ENCODE results near the gene UGT1A5.
"Not testable (repeated sequence)": the region's sequence is repeated elsewhere in the genome, so short reads cannot be mapped to it uniquely, and the experiment has no call there.

Gene UGT1A5

DNA sequence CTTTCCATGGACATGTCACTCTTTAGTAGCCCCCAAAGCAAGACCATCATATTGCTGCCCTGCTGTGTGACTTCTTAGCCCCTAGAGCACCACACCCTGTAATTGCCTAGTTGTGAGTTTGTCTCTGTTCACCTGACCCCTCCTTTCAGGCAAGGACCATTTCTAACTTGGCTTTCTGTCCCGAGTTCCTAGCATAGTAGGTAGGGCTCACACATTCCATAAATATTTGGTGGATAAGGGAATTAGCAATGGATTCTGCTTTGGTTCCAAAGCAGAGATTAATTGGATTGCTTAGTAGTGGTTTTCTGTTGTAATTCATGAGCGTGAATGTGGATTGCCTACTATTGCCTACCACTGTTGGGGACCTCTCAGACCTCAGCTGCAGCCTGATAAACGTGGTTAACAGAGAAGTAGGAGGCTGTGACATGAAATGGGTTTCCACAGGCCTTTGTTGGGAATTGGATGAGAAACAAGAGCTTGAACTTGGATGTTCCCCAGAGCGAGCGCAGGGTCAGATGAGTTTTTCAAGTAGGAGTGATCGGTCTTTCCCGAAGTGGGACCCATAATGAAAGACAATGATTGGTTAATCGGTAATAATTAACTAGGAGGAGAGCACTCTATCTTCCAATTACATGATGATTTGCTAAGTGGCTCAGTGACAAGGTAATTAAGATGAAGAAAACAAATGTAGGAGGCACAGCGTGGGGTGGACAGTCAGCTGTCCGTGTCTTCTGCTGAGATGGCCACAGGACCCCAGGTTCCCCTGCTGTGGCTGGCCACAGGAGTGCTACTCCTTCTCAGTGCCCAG is 34.0 kb downstream of the UGT1A5 start:
- no peak for DNase-seq

DNA sequence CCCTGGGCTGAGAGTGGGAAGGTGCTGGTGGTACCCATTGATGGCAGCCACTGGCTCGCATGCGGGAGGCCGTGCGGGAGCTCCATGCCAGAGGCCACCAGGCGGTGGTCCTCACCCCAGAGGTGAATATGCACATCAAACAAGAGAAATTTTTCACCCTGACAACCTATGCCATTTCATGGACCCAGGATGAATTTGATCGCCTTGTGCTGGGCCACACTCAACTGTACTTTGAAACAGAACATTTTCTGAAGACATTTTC is 34.5 kb downstream of the UGT1A5 start:
- no peak for DNase-seq

DNA sequence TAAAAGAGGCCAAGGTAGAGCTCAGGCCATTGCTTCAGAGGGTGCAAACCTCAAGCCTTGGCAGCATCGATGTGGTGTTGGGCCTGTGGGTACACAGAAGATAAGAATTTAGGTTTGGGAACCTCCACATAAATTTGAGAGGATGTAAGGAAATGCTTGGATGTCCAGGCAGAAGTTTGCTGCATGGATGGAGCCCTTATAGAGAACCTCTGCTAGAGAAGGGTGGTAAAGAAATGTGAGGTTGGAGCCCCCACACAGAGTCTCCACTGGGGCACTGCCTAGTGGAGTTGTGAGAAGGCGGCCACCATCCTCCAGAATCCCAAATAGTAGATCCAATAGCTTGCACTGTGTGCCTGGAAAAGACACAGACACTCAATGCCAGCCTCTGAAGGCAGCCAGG is 38.0 kb downstream of the UGT1A5 start:
- not testable (repeated sequence) for DNase-seq

DNA sequence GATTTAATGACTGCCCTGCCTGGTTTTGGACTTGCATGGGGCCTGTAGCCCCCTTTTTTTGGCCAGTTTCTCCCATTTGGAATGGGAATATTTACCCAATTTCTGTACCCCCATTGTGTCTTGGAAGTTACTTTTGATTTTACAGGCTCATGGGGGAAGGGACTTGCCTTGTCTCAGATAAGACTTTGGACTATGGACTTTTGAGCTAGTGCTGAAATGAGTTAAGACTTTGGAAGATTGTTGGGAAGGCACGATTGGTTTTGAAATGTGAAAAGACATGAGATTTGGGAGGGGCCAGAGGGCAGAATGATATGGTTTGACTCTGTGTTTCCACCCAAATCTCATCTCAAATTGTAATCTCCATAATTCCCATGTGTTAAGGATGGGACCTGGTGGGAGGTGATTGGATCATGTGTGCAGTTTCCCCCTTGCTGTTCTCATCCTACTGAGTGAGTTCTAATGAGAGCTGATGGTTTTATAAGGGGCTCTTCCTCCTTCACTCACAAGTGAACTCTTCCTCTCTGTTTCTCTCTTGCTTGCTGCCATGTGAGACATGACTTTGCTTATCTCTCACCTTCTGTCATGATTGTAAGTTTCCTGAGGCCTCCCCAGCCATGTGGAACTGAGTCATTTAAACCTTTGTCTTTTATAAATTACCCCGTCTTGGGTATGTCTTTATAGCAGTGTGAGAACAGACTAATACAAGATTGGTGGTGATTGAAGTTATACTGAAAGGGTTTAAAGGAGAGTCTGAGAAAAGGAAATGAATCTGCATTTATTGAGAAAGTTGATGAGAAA is 38.7 kb downstream of the UGT1A5 start:
- DNase-seq, result not testable (repeated sequence)

DNA sequence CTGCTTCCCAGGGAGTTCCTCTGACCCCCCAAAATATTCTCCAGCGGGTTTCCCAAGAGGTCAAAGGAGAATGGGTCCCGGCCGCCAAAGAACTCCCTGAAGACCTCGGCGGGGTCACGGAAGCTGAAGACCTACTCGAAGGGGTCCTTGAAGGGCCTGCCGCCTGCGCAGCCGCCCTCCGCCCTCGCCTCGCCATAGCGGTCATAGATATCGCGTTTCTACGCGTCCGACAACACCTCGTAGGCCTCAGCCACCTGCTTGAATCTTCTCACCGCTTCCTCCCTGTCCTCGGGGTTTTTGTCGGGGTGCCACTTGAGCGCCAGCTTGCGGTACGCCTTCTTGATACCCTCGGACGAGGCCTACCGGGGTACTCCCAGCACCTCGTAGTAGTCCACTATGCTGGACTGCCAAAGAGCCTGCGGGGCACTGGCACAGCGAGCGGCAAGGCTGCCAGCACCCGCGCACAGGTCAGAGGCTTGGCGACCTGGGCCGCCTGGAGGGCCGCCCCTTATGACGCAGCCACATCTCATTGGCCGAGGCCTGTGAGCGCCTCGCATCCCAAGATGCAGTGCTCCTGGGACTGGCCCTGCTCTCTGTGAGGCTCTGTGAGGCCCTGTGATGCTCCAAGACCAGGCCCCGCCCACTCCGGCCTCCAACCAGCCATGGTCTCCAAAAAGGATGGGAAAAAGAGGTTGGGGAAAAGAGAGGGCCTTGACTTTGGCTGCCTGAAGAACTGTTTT is 42.3 kb downstream of the UGT1A5 start:
- no peak for DNase-seq

DNA sequence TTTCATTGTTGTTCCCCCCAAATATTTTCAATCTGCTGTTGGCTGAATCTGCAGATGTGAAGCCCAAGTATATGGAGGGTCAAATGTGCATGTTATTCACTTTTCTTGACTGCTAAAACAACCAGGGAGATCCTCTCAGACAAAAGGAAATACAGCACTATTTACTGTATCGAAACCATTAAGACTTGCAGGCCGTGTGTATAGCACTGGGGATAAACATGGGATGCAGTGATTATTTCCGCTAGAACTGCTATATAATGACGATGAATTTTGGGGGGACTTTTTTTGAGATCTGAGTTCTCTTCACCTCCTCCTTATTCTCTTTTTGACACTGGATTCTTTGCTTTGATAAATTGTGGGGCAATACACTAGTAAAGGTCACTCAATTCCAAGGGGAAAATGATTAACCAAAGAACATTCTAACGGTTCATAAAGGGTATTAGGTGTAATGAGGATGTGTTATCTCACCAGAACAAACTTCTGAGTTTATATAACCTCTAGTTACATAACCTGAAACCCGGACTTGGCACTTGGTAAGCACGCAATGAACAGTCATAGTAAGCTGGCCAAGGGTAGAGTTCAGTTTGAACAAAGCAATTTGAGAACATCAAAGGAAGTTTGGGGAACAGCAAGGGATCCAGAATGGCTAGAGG is 43.8 kb downstream of the UGT1A5 start:
- DNase-seq, result no peak

DNA sequence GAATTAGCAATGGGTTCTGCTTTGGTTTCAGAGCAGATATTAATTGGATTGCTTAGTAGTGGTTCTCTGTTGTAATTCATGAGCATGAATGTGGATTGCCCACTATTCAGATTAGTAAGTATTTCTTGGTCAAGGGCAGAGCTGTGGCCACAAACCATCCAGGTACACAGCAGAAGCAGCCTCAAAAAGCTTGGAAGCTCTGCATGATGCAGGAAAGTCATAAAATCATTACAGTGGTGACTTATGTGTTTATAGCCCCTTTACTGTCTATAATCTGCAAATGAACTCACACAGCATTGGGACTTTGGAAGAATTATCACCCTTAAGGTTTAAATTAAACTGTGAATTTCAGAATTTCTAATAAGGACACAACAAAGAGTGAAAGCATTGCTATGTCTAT is 45.4 kb downstream of the UGT1A5 start:
- no peak for DNase-seq

DNA sequence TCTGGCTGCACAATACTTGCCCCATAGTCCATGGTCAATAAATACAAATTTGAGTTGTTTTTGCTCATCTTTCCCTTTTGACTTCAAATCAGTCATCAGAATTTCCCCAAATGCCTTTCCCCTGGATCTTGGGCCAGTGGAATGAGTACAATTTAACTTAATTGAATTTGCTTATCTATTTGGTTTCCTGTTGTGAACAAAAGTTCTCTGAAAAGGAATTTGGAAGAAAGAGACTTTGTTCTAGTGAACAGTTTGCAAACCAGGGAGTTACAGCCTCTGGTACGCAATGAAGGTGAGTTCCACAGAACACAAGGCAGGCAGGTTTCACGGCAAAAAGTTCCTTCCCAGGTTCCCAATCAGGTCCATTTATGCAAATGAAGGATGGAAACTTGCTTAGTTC is 46.1 kb downstream of the UGT1A5 start:
- no peak for DNase-seq

DNA sequence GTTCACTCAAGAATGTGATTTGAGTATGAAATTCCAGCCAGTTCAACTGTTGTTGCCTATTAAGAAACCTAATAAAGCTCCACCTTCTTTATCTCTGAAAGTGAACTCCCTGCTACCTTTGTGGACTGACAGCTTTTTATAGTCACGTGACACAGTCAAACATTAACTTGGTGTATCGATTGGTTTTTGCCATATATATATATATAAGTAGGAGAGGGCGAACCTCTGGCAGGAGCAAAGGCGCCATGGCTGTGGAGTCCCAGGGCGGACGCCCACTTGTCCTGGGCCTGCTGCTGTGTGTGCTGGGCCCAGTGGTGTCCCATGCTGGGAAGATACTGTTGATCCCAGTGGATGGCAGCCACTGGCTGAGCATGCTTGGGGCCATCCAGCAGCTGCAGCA is 47.3 kb downstream of the UGT1A5 start, which contains the start of gene UGT1A1:
TSS of gene UGT1A1 (plus strand) at position 228 of the 400 bp plus-strand sequence. CDS start at position 246, 18 bp downstream.
- DNase-seq, result no peak

DNA sequence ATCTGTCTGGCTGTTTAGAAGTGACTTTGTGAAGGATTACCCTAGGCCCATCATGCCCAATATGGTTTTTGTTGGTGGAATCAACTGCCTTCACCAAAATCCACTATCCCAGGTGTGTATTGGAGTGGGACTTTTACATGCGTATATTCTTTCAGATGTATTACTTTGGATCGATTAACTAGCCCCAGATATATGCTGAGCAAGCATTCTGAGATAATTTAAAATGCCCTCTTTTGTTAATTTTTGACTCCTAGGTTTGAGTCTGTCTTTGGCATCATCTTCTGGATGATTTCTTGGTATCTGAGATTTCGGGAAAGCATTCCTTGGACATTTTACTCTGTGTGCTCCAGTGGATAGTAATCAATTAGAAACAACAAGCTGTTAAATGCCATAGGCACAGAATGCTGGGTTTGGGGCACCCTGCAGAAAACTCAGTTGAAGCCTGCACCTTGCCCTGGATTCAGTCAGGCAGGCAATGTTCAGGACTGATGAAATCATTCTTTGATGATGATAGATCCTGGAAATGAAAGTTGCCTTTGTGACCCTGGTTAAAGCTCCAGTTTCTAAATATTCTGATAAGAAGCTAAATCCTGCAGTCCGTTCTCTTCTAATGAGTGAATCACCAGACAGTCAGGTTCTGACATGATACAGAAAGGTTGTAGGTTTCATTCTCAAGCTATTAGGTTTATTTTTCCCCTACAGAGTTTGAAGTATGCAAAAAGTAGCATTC is 48.5 kb downstream of the UGT1A5 start:
- no peak for DNase-seq

DNA sequence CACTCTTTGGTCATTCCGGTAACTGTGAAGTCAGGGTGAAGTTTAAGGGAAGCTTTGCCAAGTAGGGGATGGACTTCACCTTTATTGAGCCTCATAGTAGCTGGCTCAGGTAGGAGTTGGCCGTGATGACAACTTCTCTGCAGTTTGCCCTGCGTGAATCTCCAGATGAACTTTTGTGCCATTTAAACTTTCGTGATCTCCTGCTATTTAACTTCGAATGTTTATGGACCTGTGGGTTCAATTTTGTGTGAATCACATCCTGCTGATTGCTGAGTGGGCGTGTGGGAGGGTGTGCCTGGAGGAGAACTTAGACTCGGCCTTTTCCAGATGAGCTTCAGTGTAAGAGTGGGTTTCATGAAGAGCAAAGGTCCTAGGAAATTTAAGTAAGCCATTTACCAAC is 51.6 kb downstream of the UGT1A5 start:
- DNase-seq, result no peak

DNA sequence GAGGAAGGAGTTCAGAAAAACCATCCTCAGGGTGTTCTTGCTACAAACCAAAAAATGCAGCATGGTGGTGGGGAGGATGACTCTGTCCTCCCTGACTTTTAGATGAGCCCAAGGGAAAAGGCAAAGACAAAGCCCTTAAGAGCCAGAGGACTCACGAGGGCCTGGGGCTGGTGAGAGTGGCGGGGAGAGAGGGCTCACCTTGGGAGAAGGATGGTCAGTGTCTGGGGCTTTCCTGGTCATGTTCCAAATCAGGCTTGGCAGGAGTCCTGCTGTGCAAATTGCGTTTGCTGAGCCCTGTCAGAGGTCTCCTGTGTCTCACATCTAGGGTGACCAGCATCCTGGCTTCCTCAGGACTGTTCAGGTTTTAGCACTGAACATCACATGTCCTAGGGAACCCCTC is 52.1 kb downstream of the UGT1A5 start:
- DNase-seq, result no peak

DNA sequence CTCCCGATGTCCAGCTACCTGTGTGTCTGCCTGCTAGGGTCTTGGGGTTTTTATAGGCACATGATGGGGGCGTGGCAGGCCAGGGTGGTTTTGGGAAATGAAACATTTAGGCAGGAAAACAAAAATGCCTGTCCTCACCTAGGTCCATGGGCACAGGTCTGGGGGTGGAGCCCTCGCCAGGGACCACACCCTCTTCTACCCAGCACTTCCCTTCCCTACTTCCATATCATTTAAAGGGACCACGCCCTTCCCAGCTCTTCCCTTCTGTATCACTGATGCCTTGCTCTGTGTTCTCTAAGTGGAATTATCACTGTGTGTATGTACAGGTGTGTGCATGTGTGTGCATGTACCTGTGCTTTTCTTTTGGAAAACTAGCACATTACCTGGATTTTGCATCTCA is 53.7 kb downstream of the UGT1A5 start:
- DNase-seq, result no peak

DNA sequence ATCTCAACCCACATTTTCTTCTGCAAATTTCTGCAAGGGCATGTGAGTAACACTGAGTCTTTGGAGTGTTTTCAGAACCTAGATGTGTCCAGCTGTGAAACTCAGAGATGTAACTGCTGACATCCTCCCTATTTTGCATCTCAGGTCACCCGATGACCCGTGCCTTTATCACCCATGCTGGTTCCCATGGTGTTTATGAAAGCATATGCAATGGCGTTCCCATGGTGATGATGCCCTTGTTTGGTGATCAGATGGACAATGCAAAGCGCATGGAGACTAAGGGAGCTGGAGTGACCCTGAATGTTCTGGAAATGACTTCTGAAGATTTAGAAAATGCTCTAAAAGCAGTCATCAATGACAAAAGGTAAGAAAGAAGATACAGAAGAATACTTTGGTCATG is 55.4 kb downstream of the UGT1A5 start:
- DNase-seq, result no peak

DNA sequence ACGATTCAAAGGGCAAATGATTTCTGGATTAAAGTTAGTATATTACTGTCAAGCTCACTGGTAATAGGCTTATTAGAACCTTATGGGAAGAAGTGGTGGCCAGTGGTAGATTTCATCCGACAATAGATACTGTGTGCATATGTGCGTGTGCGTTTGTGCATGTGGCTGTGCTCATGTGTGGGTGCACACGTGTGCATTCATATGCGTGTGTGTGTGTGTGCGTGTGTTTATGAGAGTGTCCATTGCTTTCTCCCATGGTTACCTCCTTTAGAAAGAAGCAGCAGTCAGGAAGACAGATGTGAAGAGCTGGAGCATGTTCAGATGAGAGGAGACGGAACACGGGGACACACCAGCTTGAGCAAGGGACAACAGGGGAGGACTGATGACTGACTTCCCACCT is 56.6 kb downstream of the UGT1A5 start:
- DNase-seq, result no peak

DNA sequence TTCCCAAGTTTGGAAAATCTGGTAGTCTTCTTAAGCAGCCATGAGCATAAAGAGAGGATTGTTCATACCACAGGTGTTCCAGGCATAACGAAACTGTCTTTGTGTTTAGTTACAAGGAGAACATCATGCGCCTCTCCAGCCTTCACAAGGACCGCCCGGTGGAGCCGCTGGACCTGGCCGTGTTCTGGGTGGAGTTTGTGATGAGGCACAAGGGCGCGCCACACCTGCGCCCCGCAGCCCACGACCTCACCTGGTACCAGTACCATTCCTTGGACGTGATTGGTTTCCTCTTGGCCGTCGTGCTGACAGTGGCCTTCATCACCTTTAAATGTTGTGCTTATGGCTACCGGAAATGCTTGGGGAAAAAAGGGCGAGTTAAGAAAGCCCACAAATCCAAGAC is 59.4 kb downstream of the UGT1A5 start:
- DNase-seq, result no peak

DNA sequence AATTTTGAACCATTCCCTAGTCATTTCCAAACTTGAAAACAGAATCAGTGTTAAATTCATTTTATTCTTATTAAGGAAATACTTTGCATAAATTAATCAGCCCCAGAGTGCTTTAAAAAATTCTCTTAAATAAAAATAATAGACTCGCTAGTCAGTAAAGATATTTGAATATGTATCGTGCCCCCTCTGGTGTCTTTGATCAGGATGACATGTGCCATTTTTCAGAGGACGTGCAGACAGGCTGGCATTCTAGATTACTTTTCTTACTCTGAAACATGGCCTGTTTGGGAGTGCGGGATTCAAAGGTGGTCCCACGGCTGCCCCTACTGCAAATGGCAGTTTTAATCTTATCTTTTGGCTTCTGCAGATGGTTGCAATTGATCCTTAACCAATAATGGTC is 59.9 kb downstream of the UGT1A5 start:
- no peak for DNase-seq

DNA sequence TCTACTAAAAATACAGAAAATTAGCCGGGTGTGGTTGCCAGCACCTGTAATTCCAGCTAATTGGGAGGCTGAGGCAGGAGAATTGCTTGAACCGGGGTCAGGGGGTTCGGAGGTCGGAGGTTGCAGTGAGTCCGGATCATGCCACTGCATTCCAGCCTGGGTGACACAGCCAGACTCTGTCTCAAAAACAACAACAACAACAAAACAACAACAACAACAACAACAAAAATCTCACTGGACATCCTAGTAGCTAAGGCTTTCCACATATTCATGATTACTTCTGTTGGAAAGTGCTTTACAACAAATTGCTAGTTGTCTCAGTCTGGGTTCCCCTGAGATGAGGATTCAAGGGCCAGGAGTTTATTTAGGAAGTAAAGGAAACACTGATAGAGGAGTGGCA is 61.1 kb downstream of the UGT1A5 start:
- DNase-seq, result no peak

DNA sequence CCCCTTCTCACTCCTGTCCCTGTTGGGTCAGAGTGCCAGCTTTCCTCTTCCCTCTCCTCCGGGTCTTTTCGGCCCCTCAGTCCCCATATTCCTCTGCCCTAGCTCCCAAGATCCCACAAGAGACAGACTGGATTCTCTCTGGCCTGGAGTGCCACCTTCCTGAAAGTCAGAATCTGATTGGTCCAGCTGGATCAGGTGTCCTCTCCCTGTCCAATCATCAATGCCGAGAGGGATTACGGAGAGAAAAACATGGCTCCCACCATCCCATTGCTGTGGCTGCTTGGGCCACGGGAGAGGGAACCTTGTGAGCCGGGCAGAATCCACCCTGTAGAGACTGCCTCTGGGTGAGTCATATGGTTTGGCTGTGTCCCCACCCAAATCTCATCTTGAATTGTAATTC is 62.7 kb downstream of the UGT1A5 start:
- DNase-seq, result no peak

DNA sequence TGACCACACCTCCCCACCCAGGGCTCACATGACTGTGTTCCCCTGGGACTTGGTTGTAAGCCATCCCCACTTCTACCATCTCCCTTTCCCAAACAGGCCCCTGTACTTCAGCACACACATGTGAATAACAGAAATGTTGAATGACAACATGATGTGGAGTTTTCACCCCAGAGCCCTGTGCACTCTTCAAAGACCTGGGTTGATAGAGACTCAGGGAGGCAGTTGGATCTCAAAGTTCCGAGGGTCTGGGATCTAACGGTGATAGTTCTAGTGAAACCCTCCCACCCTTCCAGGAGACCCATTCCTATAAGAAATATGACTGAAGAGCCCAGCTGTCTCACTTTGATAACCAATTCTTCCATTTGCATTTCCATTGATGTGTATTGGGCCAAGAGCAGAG is 65.3 kb downstream of the UGT1A5 start, which contains the start of gene MROH2A:
TSS of gene MROH2A (plus strand) at position 301 of the 400 bp plus-strand sequence. CDS start 1,029 bp downstream, outside the sequence.
- DNase-seq, result no peak

DNA sequence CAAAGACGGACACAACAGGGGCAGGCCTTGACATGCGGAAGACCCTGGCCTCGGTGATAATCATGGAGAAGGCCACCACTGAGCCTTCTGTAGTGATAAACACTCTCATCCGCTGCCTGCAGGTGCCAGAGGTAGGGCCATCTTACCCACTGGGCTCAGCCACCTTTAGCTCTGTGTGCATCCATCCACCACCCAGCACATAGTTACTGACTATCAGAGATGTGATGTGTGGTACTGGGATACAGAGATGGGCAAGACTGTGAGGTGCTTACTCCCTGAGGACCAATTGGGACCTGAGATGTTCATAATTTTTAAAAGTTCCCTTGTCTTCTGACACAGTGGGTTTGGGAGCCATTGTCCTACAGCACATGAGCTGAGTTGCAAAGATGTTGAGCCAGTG is 67.0 kb downstream of the UGT1A5 start:
- DNase-seq, result no peak

DNA sequence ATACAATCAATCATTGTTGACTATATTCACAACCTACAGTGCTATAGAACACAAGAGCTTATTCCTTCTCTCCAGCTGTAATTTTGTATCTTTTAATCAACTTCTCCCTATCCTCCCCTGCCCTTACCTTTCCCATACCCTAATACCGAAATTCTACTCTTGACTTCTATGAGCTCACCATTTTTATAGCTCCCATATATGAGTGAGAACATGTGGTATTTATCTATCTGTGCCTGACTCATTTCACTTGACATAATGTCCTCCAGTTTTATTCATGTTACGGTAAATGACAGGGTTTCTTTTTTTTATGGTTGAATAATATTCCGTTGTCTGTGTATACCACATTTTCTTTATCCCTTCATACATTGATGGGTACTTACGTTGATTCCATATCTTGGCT is 68.1 kb downstream of the UGT1A5 start:
- DNase-seq, result no peak

DNA sequence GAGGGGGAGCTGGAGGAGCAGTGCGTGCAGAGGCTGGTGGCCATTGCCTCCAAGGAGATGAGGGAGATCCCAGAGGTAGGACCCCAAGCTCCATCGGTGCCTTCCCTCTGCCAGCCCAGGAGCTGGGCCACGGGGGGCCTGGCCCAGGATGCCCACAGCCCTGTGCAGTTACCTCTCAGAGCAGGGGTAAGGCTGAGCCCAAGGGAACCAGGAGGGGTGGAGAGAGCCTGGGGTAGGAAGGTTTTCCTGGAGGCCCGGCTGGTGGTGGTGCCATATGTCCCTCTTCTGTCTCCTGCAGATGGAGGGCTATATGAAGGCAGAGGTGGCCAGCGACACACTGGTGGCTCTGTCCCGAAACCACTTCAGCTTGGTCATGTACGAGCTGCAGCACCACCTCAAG is 76.8 kb downstream of the UGT1A5 start:
- no peak for DNase-seq
